Effector memory CD4-positive, alpha-beta T cell (primary cell): ENCODE measurements around the gene RGS9.

Experiments
- DNase-seq, 3 donors: peaks; one replicate each; pipeline ENCODE4 v3.0.0-alpha.2; 2020
- H3K27ac ChIP-seq: 2 replicates; pipeline ENCODE4 v1.7.0; 2013; ENCODE audit warnings: mild to moderate bottlenecking, low read length, moderate library complexity; ENCODE audit not compliant: insufficient read depth, poor library complexity, severe bottlenecking
- H3K27me3 ChIP-seq: replicated peaks from 2 replicates; pipeline ENCODE4 v1.7.0; 2013; ENCODE audit warnings: mild to moderate bottlenecking, low read length; ENCODE audit not compliant: insufficient read depth, control insufficient read depth, poor library complexity, severe bottlenecking
- H3K36me3 ChIP-seq: 2 replicates; pipeline ENCODE4 v1.7.0; 2013; ENCODE audit warnings: mild to moderate bottlenecking, low read length, moderate library complexity; ENCODE audit not compliant: control insufficient read depth, insufficient read depth
- H3K4me1 ChIP-seq: 2 replicates; pipeline ENCODE4 v1.7.0; 2013; ENCODE audit warnings: low read length, mild to moderate bottlenecking; ENCODE audit not compliant: control insufficient read depth, insufficient read depth, poor library complexity, severe bottlenecking
- H3K4me3 ChIP-seq: 2 replicates; pipeline ENCODE4 v1.7.0; 2013; ENCODE audit warnings: low read length, low read depth, mild to moderate bottlenecking; ENCODE audit not compliant: insufficient read depth, poor library complexity, severe bottlenecking
- H3K9me3 ChIP-seq: 2 replicates; pipeline ENCODE4 v1.7.0; 2013; ENCODE audit warnings: mild to moderate bottlenecking, low read length, moderate library complexity; ENCODE audit not compliant: control insufficient read depth

The RGS9 gene

DNA sequence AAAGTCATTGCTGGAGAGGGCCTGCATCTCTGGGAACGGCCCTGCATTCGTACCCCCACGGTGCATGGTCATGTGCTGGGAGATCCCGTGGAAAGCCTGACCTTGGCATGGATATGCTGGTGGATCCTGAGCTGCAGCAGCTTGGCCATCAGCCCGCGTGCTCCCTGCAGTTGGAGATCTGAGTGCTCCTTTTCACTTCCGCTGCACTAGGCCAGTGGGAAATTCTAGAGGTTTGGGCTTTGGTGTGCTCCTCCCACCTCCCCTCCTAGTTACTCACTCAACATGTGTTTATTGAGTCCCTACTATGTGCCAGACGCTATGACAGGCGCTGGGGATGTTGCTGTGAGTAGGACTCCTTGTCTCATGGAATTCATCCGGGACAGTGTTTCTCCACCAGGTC is 91.1 kb downstream of the RGS9 start:
- no peaks in the 10 kb centered on the region for H3K9me3 ChIP-seq
- no peak overlapping the region for H3K4me3 ChIP-seq
- H3K27me3 ChIP-seq = no peaks in the 10 kb centered on the region
- H3K27ac ChIP-seq = no peak overlapping the region
- peaks cover 18% of the 10 kb centered on the region for H3K4me1 ChIP-seq
- H3K36me3 ChIP-seq = no peaks in the 10 kb centered on the region
- no peak for DNase-seq

- peak overlapping the region; percentile 25 for H3K4me3 ChIP-seq
- H3K9me3 ChIP-seq = no peaks in the 10 kb centered on the region
- peaks cover 18% of the 10 kb centered on the region for H3K4me1 ChIP-seq
- DNase-seq = peak; percentile 4 to 8 (median 8)
- H3K27ac ChIP-seq = no peak overlapping the region
- no peaks in the 10 kb centered on the region for H3K36me3 ChIP-seq
- no peaks in the 10 kb centered on the region for H3K27me3 ChIP-seq
These were observed 91.8 kb downstream of the RGS9 start for GRCh38 chr17:65228734-65229620.

DNA sequence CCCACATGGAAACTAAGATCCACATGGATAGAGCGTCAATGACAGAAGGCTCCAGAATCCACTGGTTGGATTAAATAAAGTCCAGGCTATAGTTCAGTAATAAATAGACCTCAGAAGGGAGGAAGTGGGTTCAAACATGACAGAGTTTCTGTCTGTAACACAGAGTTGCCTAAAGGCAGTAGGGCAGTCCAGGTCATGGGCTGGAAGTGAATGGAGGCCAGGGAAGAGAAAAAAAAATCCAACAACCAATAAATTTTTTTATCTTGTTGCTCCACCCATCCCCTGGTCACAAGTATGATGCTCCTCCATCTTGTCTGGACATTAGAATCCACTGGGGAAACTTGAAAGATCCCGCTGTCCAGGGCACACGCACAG is 92.4 kb downstream of the RGS9 start:
- no peak for DNase-seq
- Histone ChIP-seq H3K27ac (no peak overlapping the region), H3K36me3 (no peaks in the 10 kb centered on the region), H3K27me3 (no peaks in the 10 kb centered on the region), H3K4me3 (no peak overlapping the region), H3K4me1 (peaks cover 18% of the 10 kb centered on the region), H3K9me3 (no peaks in the 10 kb centered on the region)

GRCh38 chr17:65230040-65230439 is 92.9 kb downstream of the RGS9 start:
- H3K4me1 ChIP-seq = peaks cover 18% of the 10 kb centered on the region
- H3K9me3 ChIP-seq = no peaks in the 10 kb centered on the region
- no peaks in the 10 kb centered on the region for H3K27me3 ChIP-seq
- no peak overlapping the region for H3K4me3 ChIP-seq
- H3K27ac ChIP-seq = no peak overlapping the region
- H3K36me3 ChIP-seq = no peaks in the 10 kb centered on the region
- DNase-seq = no peak

GRCh38 chr17:65231086-65231485 is 93.9 kb downstream of the RGS9 start:
- H3K4me1 ChIP-seq = peaks cover 18% of the 10 kb centered on the region
- no peaks in the 10 kb centered on the region for H3K27me3 ChIP-seq
- no peak for DNase-seq

DNA sequence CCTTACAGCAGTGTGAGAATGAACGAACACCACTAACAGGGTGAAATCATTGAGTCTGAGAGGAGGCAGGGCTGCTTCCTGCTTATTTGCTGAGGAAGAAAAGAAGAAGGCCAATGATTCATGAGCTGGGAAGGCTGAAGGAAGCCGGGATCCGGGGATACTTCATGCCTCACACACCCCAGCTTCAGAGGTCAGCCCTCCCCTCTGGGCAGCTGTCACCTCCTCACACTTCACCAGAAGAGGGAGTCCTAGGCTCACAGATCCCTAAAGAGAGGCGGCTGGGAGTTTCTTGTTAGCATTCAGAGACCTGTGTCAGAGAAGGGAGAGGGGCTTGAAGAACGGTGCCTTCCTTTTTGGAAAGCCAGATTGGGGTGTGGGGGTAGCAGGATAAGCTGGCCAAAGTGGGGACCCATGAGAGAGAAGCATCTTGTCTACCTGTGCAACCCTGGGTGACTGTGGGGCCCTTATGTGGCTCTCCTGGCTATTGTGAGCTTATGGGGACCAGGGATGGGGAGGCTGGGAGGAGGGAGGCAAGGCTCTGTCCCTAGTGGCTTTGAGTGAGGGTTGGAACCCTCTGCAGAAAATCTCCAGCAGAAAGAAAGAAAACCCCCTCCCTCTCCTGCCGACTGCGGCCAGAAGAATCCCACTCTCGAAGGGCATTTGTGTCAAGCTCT is 94.6 kb downstream of the RGS9 start:
- Histone ChIP-seq H3K36me3 (no peaks in the 10 kb centered on the region), H3K9me3 (no peaks in the 10 kb centered on the region), H3K27ac (no peak overlapping the region), H3K4me1 (peaks cover 18% of the 10 kb centered on the region), H3K27me3 (no peaks in the 10 kb centered on the region), H3K4me3 (no peak overlapping the region)
- peak; percentile 3 to 20 (median 14) for DNase-seq

More at GRCh38 chr17:65231086-65231485, 93.9 kb downstream of the RGS9 start:
- H3K9me3 ChIP-seq = no peaks in the 10 kb centered on the region
- H3K27ac ChIP-seq = no peak overlapping the region
- H3K36me3 ChIP-seq = no peaks in the 10 kb centered on the region
- no peak overlapping the region for H3K4me3 ChIP-seq

DNA sequence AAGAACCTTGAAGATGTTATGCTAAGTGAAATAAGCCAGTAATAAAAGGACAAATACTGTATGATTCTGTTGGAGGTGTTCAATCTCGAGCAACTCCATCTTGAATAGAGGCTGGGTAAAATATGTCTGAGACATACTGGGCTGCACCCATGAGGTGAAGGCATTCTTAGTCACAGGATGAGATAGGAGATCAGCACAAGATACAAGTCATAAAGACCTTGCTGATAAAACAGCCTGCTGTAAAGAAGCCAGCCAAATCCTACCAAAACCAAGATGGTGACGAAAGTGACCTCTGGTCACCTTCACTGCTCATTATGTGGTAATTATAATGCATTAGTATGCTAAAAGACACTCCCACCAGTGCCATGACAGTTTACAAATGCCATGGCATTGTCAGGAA is 98.1 kb downstream of the RGS9 start:
- Histone ChIP-seq H3K27ac (no peak overlapping the region), H3K36me3 (no peaks in the 10 kb centered on the region), H3K9me3 (no peaks in the 10 kb centered on the region), H3K4me3 (no peak overlapping the region), H3K27me3 (no peaks in the 10 kb centered on the region), H3K4me1 (no peaks in the 10 kb centered on the region)
- no peak for DNase-seq

DNA sequence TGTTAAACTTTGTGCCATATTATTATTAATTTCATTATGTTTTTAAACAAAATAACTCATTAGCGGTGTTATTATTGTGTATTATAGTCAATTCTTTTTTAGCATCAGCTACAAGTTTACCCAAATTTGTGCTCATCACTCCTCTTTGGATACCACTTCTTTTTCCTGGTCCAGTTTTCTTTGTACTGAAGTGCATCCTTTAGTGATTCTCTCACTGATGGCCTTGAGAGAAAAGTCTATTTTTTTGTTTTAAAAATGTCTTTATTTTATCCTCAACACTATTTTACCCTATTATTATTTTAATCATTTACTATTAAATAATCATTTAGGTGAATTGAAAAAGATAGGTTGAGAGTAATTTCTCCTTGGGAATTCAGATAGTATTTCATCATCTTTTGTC is 99.2 kb downstream of the RGS9 start:
- Histone ChIP-seq H3K36me3 (no peaks in the 10 kb centered on the region), H3K9me3 (no peaks in the 10 kb centered on the region), H3K27ac (no peak overlapping the region), H3K4me3 (no peak overlapping the region), H3K4me1 (no peaks in the 10 kb centered on the region), H3K27me3 (no peaks in the 10 kb centered on the region)
- DNase-seq = no peak

GRCh38 chr17:65243838-65244625 is 106.9 kb downstream of the RGS9 start:
- H3K27ac ChIP-seq = no peak overlapping the region
- no peaks in the 10 kb centered on the region for H3K36me3 ChIP-seq
- no peaks in the 10 kb centered on the region for H3K9me3 ChIP-seq
- H3K27me3 ChIP-seq = no peaks in the 10 kb centered on the region
- no peaks in the 10 kb centered on the region for H3K4me1 ChIP-seq
- H3K4me3 ChIP-seq = no peak overlapping the region
- DNase-seq = no peak
